IgD-negative memory B cell (primary cell): Measurements from ENCODE around the gene RBM33. TPM values are rescaled to one million over a fixed set of nuclear protein-coding genes. Genes with fewer than 3 reads are reported as not detected.

Experiments
- H3K27ac Mint-ChIP-seq, 3 donors: one replicate each; pipeline ENCODE4 v1.8.0; 2020 to 2022; ENCODE audit warnings: mild to moderate bottlenecking in 3 of 3, mixed read lengths in 3 of 3, moderate library complexity in 1 of 3
- H3K27me3 Mint-ChIP-seq: one replicate; pipeline ENCODE4 v1.8.0; 2021; ENCODE audit warnings: mixed read lengths
- H3K36me3 Mint-ChIP-seq: one replicate; pipeline ENCODE4 v1.8.0; 2020; ENCODE audit warnings: mild to moderate bottlenecking, mixed read lengths
- H3K4me1 Mint-ChIP-seq, 3 donors: one replicate each; pipeline ENCODE4 v1.8.0; 2020 to 2022; ENCODE audit warnings: mixed read lengths in 3 of 3, mild to moderate bottlenecking in 1 of 3
- H3K4me3 Mint-ChIP-seq, 4 donors: one replicate each; pipeline ENCODE4 v1.8.0; 2020 to 2022; ENCODE audit warnings: mild to moderate bottlenecking in 4 of 4, mixed read lengths in 4 of 4, moderate library complexity in 3 of 4
- H3K9me3 Mint-ChIP-seq, 3 donors: one replicate each; pipeline ENCODE4 v1.8.0; 2020 to 2021; ENCODE audit warnings: mixed read lengths in 3 of 3, mild to moderate bottlenecking in 1 of 3
- polyA plus RNA-seq: library from polyadenylated mRNA; unstranded; fragments of 300-500 nt; fragmentation: Illumina TruSeq; gene quantifications from one replicate; pipeline ENCODE4 v1.2.3, GENCODE V29; 2021

RBM33 gene
- polyA plus RNA-seq, 1 donor from 2014 or later, result 72.4 TPM

- H3K27me3 Mint-ChIP-seq, result no peaks in the 10 kb centered on the region
- H3K4me1 Mint-ChIP-seq, result peaks cover 35 to 50% (median 39%) of the 10 kb centered on the region in 3 donors
- peak overlapping the region; percentile 92 to 99 (median 98) for H3K4me3 Mint-ChIP-seq
- H3K36me3 Mint-ChIP-seq, result peaks cover 17% of the 10 kb centered on the region
- peaks cover 0 to 15% (median 0%) of the 10 kb centered on the region in 3 donors for H3K9me3 Mint-ChIP-seq
- peak overlapping the region; percentile 92 to 98 (median 96) for H3K27ac Mint-ChIP-seq
Observed at GRCh38 chr7:155643804-155644177, 670 bp upstream of the RBM33 start.

- Mint-ChIP-seq H3K4me3 (peak overlapping the region; percentile 92 to 98 (median 98)), H3K27ac (peak overlapping the region; percentile 93 to 100 (median 98)), H3K9me3 (peaks cover 2 to 11% (median 4%) of the 10 kb centered on the region in 3 donors), H3K27me3 (no peaks in the 10 kb centered on the region), H3K36me3 (peaks cover 23% of the 10 kb centered on the region), H3K4me1 (peaks cover 39 to 56% (median 44%) of the 10 kb centered on the region in 3 donors)
Observed at GRCh38 chr7:155644971-155645509, 579 bp downstream of the RBM33 start.

DNA sequence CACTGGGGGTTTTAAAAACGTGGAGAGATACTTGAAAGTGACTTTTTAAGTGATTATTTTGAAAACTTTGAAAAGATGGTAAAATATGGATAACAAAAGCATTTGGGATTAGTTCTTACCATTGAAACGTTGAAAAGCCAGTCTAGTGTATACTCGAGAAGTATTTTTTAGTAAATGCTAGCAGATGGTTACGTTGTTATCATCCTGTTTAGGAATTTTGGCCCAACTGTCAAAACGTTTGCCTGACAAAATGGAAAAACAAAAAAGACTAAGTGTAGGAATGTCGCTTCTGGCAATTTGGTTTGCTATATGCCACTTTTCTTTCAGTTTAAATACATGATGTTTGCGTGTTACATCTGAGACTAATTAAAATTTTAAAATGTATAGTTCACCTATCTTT, 1.2 kb downstream of the RBM33 start:
- H3K27me3 Mint-ChIP-seq, result no peaks in the 10 kb centered on the region
- H3K36me3 Mint-ChIP-seq, result peaks cover 23% of the 10 kb centered on the region
- H3K4me3 Mint-ChIP-seq, result peak overlapping the region; percentile 92 to 98 (median 98)
- H3K27ac Mint-ChIP-seq, result peak overlapping the region in 2 of 3 donors; percentile 93 to 98
- H3K9me3 Mint-ChIP-seq, result peaks cover 2 to 10% (median 5%) of the 10 kb centered on the region in 3 donors
- H3K4me1 Mint-ChIP-seq, result peaks cover 44 to 60% (median 48%) of the 10 kb centered on the region in 3 donors

GRCh38 chr7:155646669-155647068, 2.2 kb downstream of the RBM33 start:
- Mint-ChIP-seq H3K27ac (peak overlapping the region in 2 of 3 donors; percentile 47 to 67), H3K36me3 (peaks cover 16% of the 10 kb centered on the region), H3K9me3 (peaks cover 2 to 10% (median 5%) of the 10 kb centered on the region in 3 donors)

DNA sequence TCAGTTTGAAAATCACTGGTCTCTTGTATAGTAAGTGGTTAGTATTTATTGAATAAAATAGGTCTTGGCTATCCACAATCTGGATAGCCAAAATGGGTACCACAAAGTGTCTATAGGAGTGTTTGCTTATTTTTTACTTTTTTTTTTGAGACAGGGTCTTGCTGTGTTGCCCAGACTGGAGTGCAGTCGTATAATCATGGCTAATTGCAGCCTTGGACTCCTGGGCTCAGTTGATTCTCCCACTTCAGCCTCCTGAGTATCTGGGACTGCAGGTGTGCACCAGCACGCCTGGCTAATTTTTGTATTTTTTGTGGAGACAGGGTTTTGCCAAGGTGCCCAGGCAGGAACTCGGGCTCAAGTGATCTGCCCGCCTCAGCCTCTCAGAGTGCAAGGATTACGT, 2.8 kb downstream of the RBM33 start:
- Mint-ChIP-seq H3K9me3 (peaks cover 2 to 10% (median 5%) of the 10 kb centered on the region in 3 donors), H3K36me3 (peaks cover 12% of the 10 kb centered on the region), H3K4me3 (peak overlapping the region in 2 of 4 donors; percentile 92 to 97), H3K27me3 (no peaks in the 10 kb centered on the region), H3K27ac (peak overlapping the region in 1 of 3 donors; percentile 69), H3K4me1 (peaks cover 55 to 71% (median 56%) of the 10 kb centered on the region in 3 donors)

More at GRCh38 chr7:155646669-155647068, 2.2 kb downstream of the RBM33 start:
- Mint-ChIP-seq H3K4me3 (peak overlapping the region; percentile 39 to 97 (median 68)), H3K4me1 (peaks cover 51 to 65% (median 54%) of the 10 kb centered on the region in 3 donors), H3K27me3 (no peaks in the 10 kb centered on the region)

DNA sequence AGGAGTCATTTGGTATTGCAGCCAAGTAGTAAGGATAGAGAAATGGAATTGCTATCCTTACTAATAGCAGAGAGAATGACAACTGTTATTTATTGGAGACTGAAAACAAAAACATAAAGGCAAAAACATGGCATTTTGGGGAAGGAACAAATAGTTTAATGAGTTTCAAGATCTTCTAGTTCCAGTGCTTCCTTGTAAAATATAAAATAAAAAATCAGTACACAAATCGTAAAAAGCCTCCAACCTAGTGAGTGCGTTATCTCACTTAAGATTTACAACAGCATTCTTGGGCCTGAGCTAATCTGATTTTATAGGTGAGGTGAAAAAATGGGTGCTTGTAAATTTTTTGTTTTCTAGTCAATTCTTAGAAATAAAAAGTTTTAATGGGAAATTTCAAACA, 3.3 kb downstream of the RBM33 start:
- Mint-ChIP-seq H3K36me3 (peaks cover 12% of the 10 kb centered on the region), H3K4me1 (peaks cover 59 to 76% (median 61%) of the 10 kb centered on the region in 3 donors), H3K4me3 (peak overlapping the region in 2 of 4 donors; percentile 34 to 92), H3K27me3 (no peaks in the 10 kb centered on the region), H3K27ac (peak overlapping the region in 1 of 3 donors; percentile 69), H3K9me3 (peaks cover 2 to 10% (median 5%) of the 10 kb centered on the region in 3 donors)

DNA sequence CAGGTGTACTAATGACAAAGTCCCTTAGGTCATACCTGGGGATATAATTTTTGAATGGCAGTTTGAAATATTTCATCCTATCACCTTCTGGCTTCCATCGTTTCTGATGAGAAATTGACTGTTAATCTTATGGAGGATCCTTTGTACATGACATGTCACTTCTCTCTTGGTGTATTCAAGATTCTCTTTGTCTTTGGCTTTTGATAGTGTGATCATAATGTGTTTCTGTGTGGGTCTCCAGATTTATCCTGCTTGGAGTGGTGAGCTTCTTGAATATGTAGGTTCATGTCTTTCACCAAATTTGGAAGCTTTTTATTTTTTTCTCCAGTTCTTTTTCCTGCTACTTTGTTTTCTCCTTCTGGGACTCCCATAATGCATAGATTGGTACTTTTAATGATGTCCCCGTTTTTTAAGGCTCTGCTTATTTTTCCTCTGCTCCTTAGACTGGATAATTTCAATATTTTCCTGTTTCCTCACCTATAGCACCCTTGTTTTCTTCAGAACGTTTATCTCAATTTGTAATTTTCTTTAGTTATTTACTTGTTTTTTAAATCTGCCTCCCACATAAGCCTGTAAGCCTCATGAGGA, 4.4 kb downstream of the RBM33 start:
- Mint-ChIP-seq H3K27ac (peak overlapping the region in 1 of 3 donors; percentile 31), H3K9me3 (peaks cover 2 to 10% (median 5%) of the 10 kb centered on the region in 3 donors), H3K4me3 (peak overlapping the region in 3 of 4 donors; percentile 7 to 64 (median 19)), H3K36me3 (peaks cover 12% of the 10 kb centered on the region), H3K27me3 (no peaks in the 10 kb centered on the region), H3K4me1 (peaks cover 58 to 75% (median 60%) of the 10 kb centered on the region in 3 donors)

DNA sequence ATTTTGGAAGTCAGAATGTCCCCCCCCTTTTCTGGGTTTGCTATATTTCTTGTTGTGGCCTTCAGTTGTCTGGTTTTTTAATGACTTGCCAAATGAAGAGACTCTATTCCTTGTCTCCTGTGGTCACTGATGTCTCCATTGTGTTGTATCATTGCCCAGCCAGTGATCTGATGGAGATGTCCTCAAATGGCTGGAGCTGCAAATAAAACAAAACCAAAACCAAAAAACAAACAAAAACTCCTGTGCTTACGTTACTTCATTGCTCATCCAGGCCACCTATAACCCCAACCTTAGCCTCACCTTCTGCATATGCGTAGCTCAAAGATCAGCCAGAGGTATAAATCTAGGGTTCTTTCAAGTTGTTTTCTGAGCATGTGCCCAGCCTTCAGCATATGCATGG, 5.1 kb downstream of the RBM33 start:
- H3K27me3 Mint-ChIP-seq, result no peaks in the 10 kb centered on the region

GRCh38 chr7:155652156-155653114, 8.0 kb downstream of the RBM33 start:
- Mint-ChIP-seq H3K4me1 (peaks cover 55 to 67% (median 66%) of the 10 kb centered on the region in 3 donors), H3K4me3 (peak overlapping the region in 1 of 4 donors; percentile 23), H3K27me3 (no peaks in the 10 kb centered on the region), H3K27ac (peak overlapping the region in 1 of 3 donors; percentile 73), H3K36me3 (peaks cover 12% of the 10 kb centered on the region), H3K9me3 (peaks cover 4 to 10% (median 5%) of the 10 kb centered on the region in 3 donors)

More for the DNA sequence above, 5.1 kb downstream of the RBM33 start:
- peaks cover 65 to 78% (median 66%) of the 10 kb centered on the region in 3 donors for H3K4me1 Mint-ChIP-seq
- H3K4me3 Mint-ChIP-seq, result peak overlapping the region in 2 of 4 donors; percentile 17 to 48
- H3K27ac Mint-ChIP-seq, result peak overlapping the region in 1 of 3 donors; percentile 61
- H3K36me3 Mint-ChIP-seq, result peaks cover 12% of the 10 kb centered on the region
- H3K9me3 Mint-ChIP-seq, result peaks cover 2 to 10% (median 5%) of the 10 kb centered on the region in 3 donors

- H3K4me3 Mint-ChIP-seq, result no peak overlapping the region
Observed at GRCh38 chr7:155653803-155654202, 9.3 kb downstream of the RBM33 start.

DNA sequence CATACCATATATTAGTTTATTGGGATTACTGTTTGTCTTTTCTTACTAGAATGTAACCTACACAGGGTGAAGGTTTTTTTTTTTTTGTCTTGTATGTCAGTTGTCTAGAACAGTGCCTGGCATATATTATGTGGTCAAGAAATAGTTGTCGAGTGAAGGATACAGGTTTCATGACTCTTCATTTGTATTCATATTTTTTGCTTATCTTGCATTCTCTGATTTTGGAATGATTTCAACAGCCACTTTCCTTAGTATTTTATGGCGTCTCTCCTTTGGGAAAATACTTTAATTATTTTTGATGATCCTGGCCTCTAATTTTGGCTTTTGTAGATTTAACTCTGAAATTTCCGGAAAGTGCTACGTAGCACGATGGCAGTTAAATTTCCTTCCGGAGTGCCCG, 12.4 kb downstream of the RBM33 start:
- Mint-ChIP-seq H3K4me3 (peak overlapping the region in 1 of 4 donors; percentile 56), H3K36me3 (peaks cover 14% of the 10 kb centered on the region)

More at GRCh38 chr7:155653803-155654202, 9.3 kb downstream of the RBM33 start:
- peaks cover 52 to 72% (median 61%) of the 10 kb centered on the region in 3 donors for H3K4me1 Mint-ChIP-seq
- peaks cover 10% of the 10 kb centered on the region for H3K36me3 Mint-ChIP-seq
- H3K27me3 Mint-ChIP-seq, result no peaks in the 10 kb centered on the region
- peak overlapping the region in 1 of 3 donors; percentile 23 for H3K27ac Mint-ChIP-seq
- H3K9me3 Mint-ChIP-seq, result peaks cover 4 to 5% (median 4%) of the 10 kb centered on the region in 3 donors

DNA sequence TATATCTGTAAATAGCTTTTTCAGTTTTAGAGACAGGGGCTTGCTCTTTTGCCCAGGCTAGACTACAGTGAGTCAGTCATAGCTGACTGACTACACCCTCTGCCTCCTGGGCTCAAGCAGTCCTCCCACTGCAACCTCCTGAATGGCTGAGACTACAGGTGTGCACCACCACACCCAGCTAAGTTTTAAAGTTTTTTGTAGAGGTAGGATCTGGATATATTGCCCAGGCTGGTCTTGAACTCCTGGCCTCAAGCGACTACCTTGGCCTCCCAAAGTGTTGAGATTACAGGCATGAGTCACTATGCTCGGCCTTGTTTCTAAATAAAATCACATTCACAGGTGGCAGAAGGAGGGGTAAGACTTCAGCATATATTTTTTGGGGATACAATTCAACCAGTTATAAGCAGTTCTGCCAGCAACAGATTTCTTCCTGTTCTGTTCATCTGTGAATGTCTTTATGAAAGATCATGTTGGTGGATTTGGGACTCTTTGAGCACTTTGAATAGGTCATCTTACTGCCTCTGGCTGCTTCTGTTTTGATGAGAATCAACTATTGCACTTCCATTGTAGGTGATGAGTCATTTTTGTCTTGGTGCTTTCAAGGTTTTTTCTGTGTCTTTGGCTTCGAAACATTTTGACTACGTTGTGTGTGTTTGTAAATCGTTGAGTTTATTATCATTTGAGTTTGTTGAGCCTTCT, 15.7 kb downstream of the RBM33 start:
- Mint-ChIP-seq H3K36me3 (peaks cover 14% of the 10 kb centered on the region), H3K4me3 (peak overlapping the region in 2 of 4 donors; percentile 12 to 45), H3K27ac (peak overlapping the region in 1 of 3 donors; percentile 53), H3K27me3 (no peaks in the 10 kb centered on the region), H3K9me3 (peaks cover 0 to 2% (median 0%) of the 10 kb centered on the region in 3 donors), H3K4me1 (peaks cover 44 to 61% (median 58%) of the 10 kb centered on the region in 3 donors)

More for the DNA sequence above, 12.4 kb downstream of the RBM33 start:
- no peaks in the 10 kb centered on the region for H3K27me3 Mint-ChIP-seq
- H3K4me1 Mint-ChIP-seq, result peaks cover 45 to 65% (median 56%) of the 10 kb centered on the region in 3 donors
- H3K9me3 Mint-ChIP-seq, result peaks cover 0 to 2% (median 0%) of the 10 kb centered on the region in 3 donors
- peak overlapping the region in 1 of 3 donors; percentile 37 for H3K27ac Mint-ChIP-seq

DNA sequence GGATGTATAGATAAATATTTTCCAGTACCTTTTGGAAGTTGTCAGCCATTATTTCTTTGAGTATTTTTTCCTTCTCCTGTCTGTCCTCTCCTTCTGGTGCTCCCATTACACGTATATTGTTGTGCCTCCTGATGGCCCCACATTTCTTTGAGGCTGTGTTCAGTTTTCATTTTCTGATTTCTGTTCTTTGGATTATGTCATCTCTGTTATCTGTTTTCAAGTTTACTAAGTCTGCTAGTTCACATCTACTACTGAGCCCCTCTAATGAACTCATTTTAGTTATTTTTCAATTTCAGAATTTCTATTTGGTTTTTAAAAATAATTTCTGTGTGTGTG, 16.3 kb downstream of the RBM33 start:
- Mint-ChIP-seq H3K36me3 (peaks cover 14% of the 10 kb centered on the region), H3K4me3 (peak overlapping the region in 1 of 4 donors; percentile 76), H3K27ac (peak overlapping the region in 1 of 3 donors; percentile 53), H3K4me1 (peaks cover 47 to 63% (median 61%) of the 10 kb centered on the region in 3 donors), H3K9me3 (peaks cover 0 to 2% (median 0%) of the 10 kb centered on the region in 3 donors), H3K27me3 (no peaks in the 10 kb centered on the region)
